Activated T-cell treated with anti-CD3 and anti-CD28 coated beads, Interleukin-2, amount 50 U/mL, for 24 hours (primary cell): ENCODE measurements around the gene LRRC39.
A peak's percentile ranks its signal among the peaks of the same experiment; 100 is the strongest.
"Not testable (repeated sequence)": the region's sequence is repeated elsewhere in the genome, so short reads cannot be mapped to it uniquely, and the experiment has no call there.

Experiments
- DNase-seq: peaks from one replicate; pipeline ENCODE4 v3.0.0-alpha.2; 2020
- H3K27ac Mint-ChIP-seq: 2 replicates; pipeline ENCODE4 v1.8.0; 2020; ENCODE audit warnings: mild to moderate bottlenecking, mixed read lengths
- H3K27me3 Mint-ChIP-seq: 2 replicates; pipeline ENCODE4 v1.8.0; 2020; ENCODE audit warnings: mixed read lengths
- H3K36me3 Mint-ChIP-seq: 2 replicates; pipeline ENCODE4 v1.8.0; 2020; ENCODE audit warnings: low read depth, mixed read lengths
- H3K4me1 Mint-ChIP-seq: 2 replicates; pipeline ENCODE4 v1.8.0; 2020; ENCODE audit warnings: low read depth, mixed read lengths
- H3K4me3 Mint-ChIP-seq: 2 replicates; pipeline ENCODE4 v1.8.0; 2020; ENCODE audit warnings: mild to moderate bottlenecking, moderate library complexity, mixed read lengths
- H3K9me3 Mint-ChIP-seq: 2 replicates; pipeline ENCODE4 v1.8.0; 2020; ENCODE audit warnings: mixed read lengths

The LRRC39 gene

DNA sequence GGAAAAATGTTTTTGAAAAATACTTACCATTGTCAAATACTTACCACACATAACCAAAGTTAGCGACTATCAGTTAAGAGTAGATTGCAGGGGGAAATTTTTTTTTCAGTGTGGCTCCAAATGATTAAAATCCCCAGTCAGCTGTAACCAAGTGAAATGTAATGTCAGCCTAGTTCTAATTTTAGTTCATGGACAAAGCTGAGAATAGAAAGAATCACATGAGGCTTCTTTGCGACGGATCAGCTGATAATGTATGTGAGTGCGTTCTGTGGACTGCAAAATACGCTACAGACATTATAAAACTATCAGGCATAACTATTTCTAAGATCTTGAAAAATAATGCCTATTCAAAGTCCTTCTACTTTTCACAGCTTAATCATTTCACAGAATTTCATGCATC, at the start of gene LRRC39:
Gene LRRC39, minus strand, starts transcription at position 166 of the 400 bp plus-strand sequence. CDS start 9,740 bp downstream, outside the sequence.
- no peak within 1 kb of the TSS for H3K4me3 Mint-ChIP-seq
- H3K27ac Mint-ChIP-seq: no peak within 1 kb of the TSS
- DNase-seq: no peak
- no peaks in the 10 kb centered on the region for H3K4me1 Mint-ChIP-seq
- H3K36me3 Mint-ChIP-seq: no peaks in the 10 kb centered on the region
- no peaks in the 10 kb centered on the region for H3K9me3 Mint-ChIP-seq
- no peaks in the 10 kb centered on the region for H3K27me3 Mint-ChIP-seq

DNA sequence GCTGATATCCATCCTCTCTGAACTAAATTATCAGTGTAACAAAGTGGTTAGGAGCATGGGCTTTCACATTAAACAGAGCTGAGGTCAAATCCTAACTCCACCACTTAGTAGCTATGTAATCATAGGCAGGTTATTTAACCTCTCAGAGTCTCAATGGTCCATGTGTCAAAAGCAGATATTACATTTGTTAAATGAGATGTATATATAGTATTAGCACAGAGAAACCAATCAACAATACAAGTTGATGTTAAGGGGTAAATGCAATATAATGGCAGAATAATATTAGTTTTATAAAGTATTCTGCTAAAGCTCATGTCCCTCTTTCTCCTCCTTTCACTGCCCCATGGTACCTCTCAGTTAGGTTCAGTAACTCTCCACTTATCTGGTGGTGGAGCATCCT, 44.4 kb upstream of the LRRC39 start:
- H3K27ac Mint-ChIP-seq: no peak overlapping the region
- H3K36me3 Mint-ChIP-seq: peaks cover 45% of the 10 kb centered on the region
- H3K9me3 Mint-ChIP-seq: no peaks in the 10 kb centered on the region
- H3K27me3 Mint-ChIP-seq: no peaks in the 10 kb centered on the region
- no peak overlapping the region for H3K4me3 Mint-ChIP-seq
- H3K4me1 Mint-ChIP-seq: peaks cover 14% of the 10 kb centered on the region
- DNase-seq: no peak

DNA sequence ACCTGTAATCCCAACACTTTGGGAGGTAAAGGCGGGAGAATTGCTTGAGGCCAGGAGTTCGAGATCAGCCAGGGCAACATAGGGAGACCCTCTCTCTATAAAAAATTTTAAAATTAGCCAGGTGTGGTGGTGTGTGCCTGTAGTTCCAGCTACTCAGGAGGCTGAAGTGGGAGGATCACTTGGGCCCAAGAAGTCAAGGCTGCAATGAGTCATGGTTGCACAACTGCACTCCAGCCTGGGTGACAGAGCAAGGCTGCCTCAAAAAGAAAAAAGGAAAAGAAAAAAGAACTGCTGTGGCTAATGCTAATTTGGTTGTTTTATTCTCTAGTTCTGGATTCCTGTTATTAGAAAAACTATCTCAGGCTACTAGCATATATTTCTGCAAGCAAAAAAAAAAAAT, 41.8 kb upstream of the LRRC39 start:
- H3K27ac Mint-ChIP-seq: peak overlapping the region; percentile 17
- H3K4me1 Mint-ChIP-seq: peaks cover 14% of the 10 kb centered on the region
- H3K4me3 Mint-ChIP-seq: no peak overlapping the region
- no peaks in the 10 kb centered on the region for H3K27me3 Mint-ChIP-seq
- H3K9me3 Mint-ChIP-seq: no peaks in the 10 kb centered on the region
- no peak for DNase-seq
- H3K36me3 Mint-ChIP-seq: peaks cover 59% of the 10 kb centered on the region

DNA sequence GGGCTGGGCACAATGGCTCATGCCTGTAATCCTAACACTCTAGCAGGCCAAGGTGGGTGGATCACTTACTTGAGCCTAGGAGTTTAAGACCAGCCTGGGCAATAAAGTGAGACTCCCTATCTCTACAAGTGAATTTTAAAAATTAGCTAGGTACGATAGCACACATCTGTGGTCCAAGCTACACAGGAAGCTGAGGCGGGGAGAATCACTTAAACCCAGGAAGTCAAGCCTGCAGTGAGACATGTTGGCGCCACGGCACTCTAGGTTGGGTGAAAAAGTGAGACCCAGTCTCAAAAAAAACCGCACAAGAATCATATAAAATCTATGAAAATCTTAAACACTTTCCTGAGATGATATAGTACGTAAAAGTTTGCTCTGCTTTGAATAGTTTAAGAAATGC, 41.4 kb upstream of the LRRC39 start:
- peaks cover 63% of the 10 kb centered on the region for H3K36me3 Mint-ChIP-seq
- H3K4me3 Mint-ChIP-seq: no peak overlapping the region
- peaks cover 14% of the 10 kb centered on the region for H3K4me1 Mint-ChIP-seq
- no peaks in the 10 kb centered on the region for H3K27me3 Mint-ChIP-seq
- H3K9me3 Mint-ChIP-seq: no peaks in the 10 kb centered on the region
- no peak for DNase-seq
- H3K27ac Mint-ChIP-seq: no peak overlapping the region

DNA sequence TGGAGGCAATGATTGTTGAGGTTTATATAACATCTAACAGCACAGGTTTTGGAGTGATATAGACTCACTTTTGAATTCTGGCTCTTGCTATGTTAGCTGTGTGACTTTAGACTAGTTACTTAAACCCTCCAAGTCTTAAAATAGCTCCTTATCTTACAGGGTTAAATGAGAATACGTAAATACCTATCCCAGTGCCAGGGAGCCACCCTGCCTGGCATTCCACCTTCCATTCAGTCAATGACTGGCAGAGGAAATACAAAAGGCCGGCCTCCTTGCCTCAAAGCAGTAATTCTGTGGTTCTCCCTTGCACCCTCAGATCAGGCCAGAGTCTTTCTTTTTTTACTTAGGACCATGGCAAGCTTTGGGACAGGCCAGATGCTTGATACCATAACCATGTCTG, 39.8 kb upstream of the LRRC39 start:
- no peak overlapping the region for H3K27ac Mint-ChIP-seq
- H3K4me3 Mint-ChIP-seq: no peak overlapping the region
- H3K9me3 Mint-ChIP-seq: no peaks in the 10 kb centered on the region
- H3K27me3 Mint-ChIP-seq: no peaks in the 10 kb centered on the region
- DNase-seq: no peak
- H3K36me3 Mint-ChIP-seq: peaks cover 70% of the 10 kb centered on the region
- peaks cover 14% of the 10 kb centered on the region for H3K4me1 Mint-ChIP-seq

DNA sequence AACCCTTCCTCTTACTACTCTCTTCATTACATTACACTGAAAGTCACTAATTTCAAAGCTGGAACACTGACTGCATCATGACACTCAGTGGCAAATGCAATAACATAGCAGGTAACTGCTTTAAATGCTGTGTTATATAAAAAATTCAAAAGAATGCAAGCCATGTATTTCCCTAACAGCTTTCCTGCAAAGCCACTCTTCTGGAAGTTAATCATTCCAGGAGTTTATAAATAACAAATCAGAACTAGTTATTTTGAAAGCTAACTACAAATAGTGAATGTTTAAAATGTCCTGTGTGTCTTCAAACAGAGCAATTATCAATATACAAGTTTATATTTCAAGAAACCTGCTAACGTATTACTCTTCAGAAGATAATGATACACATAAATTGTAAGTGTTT, 37.0 kb upstream of the LRRC39 start:
- Mint-ChIP-seq H3K27me3 (no peaks in the 10 kb centered on the region), H3K4me3 (no peak overlapping the region), H3K36me3 (peaks cover 83% of the 10 kb centered on the region), H3K9me3 (no peaks in the 10 kb centered on the region), H3K4me1 (peaks cover 7% of the 10 kb centered on the region), H3K27ac (no peak overlapping the region)
- no peak for DNase-seq

DNA sequence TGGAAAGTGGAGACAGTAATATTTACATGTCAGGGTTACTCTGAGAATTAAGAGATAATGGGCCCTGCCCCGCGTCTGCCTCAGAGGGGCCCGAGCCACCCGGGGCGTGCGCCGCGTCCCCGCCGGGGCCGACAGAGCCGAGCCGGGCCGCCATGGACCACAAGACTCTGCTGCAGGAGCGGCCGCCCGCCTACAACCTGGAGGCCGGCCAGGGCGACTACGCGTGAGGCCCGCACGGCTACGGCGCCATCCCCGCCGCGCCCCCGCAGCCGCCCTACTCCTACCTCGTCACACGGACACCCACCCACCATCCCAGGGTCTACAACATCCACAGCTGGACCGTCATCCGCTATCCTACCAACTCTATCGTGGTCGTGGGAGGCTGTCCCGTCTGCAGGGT, 35.1 kb upstream of the LRRC39 start:
- H3K27ac Mint-ChIP-seq: no peak overlapping the region
- no peaks in the 10 kb centered on the region for H3K27me3 Mint-ChIP-seq
- H3K4me1 Mint-ChIP-seq: no peaks in the 10 kb centered on the region
- DNase-seq: no peak
- H3K9me3 Mint-ChIP-seq: no peaks in the 10 kb centered on the region
- H3K4me3 Mint-ChIP-seq: no peak overlapping the region
- peaks cover 80% of the 10 kb centered on the region for H3K36me3 Mint-ChIP-seq

DNA sequence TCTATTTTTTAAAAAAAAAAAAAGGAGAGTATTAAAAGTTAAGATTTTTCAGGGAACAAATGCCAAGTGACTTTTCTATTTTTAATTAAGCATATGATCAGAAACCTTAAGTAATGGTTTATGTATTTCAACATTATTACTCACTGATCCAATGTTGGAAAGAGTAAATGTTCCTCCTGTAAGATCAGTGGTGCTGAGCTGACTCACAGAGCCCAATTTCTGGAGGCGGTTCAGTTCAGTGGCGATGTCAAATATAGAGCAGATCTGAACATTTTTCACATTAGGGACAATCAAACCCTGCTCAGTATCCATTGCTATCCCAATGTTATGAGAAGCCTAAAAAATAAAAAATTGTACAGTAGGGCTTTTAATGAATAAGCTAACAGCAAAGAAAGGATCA, 28.2 kb upstream of the LRRC39 start:
- no peaks in the 10 kb centered on the region for H3K27me3 Mint-ChIP-seq
- H3K27ac Mint-ChIP-seq: no peak overlapping the region
- H3K9me3 Mint-ChIP-seq: peaks cover 8% of the 10 kb centered on the region
- no peak for DNase-seq
- H3K4me1 Mint-ChIP-seq: no peaks in the 10 kb centered on the region
- no peak overlapping the region for H3K4me3 Mint-ChIP-seq
- peaks cover 84% of the 10 kb centered on the region for H3K36me3 Mint-ChIP-seq

DNA sequence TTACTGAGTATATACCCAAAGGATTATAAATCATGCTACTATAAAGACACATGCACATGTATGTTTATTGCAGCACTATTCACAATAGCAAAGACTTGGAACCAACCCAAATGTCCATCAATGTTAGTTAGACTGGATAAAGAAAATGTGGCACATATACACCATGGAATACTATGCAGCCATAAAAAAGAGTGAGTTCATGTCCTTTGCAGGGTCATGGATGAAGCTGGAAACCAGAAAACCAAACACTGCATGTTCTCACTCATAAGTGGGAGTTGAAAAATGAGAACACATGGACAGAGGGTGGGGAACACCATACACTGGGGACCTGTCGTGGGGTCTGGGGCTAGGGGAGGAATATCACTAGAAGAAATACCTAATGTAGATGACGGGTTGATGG, 27.5 kb upstream of the LRRC39 start:
- H3K27ac Mint-ChIP-seq, H3K27me3 Mint-ChIP-seq, H3K4me1 Mint-ChIP-seq, DNase-seq, H3K4me3 Mint-ChIP-seq, H3K9me3 Mint-ChIP-seq: not testable (repeated sequence)
- peaks cover 84% of the 10 kb centered on the region for H3K36me3 Mint-ChIP-seq

DNA sequence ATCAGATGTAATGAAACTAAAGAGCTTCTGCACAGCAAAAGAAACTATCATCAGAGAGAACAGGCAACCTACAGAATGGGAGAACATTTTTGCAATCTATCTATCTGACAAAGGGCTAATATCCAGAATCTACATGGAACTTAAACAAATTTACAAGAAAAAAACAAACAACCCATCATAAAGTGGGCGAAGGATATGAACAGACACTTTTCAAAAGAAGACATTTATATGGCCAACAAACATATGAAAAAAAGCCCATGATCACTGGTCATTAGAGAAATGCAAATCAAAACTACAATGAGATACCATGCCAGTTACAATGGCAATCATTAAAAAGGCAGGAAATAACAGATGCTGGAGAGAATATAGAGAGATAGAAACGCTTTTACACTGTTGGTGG, 27.0 kb upstream of the LRRC39 start:
- not testable (repeated sequence) for DNase-seq, H3K9me3 Mint-ChIP-seq, H3K4me1 Mint-ChIP-seq, H3K27ac Mint-ChIP-seq, H3K27me3 Mint-ChIP-seq, H3K4me3 Mint-ChIP-seq
- peaks cover 83% of the 10 kb centered on the region for H3K36me3 Mint-ChIP-seq

DNA sequence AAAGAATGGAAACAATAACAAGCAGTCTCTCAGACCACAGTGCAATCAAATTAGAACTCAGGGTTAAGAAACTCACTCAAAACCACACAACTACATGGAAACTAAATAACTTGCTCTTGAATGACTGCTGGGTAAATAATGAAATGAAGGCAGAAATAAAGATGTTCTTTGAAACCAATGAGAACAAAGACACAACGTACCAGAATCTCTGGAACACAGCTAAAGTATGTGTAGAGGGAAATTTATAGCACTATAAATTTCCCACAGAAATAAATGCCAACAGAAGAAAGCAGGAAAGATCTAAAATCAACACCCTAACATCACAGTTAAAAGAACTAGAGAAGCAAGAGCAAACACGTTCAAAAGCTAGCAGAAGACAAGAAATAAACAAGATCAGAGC, 24.6 kb upstream of the LRRC39 start:
- H3K4me3 Mint-ChIP-seq, H3K27ac Mint-ChIP-seq, H3K9me3 Mint-ChIP-seq, DNase-seq, H3K27me3 Mint-ChIP-seq, H3K4me1 Mint-ChIP-seq: not testable (repeated sequence)
- peaks cover 89% of the 10 kb centered on the region for H3K36me3 Mint-ChIP-seq

DNA sequence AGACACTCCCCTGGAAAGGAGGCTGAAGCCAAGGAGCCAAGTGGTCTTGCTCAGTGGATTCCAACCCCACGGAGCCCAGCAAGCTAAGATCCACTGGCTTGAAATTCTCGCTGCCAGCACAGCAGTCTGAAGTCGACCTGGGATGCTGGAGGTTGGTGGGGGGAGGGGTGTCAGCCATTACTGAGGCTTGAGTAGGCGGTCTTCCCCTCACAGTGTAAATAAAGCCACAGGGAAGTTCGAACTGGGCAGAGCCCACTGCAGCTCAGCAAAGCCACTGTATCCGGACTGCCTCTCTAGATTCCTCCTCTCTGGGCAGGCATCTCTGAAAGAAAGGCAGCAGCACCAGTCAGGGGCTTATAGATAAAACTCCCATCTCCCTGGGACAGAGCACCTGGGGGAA, 22.0 kb upstream of the LRRC39 start:
- not testable (repeated sequence) for H3K4me3 Mint-ChIP-seq, H3K9me3 Mint-ChIP-seq, DNase-seq, H3K4me1 Mint-ChIP-seq, H3K27me3 Mint-ChIP-seq, H3K27ac Mint-ChIP-seq
- H3K36me3 Mint-ChIP-seq: peaks cover 88% of the 10 kb centered on the region

DNA sequence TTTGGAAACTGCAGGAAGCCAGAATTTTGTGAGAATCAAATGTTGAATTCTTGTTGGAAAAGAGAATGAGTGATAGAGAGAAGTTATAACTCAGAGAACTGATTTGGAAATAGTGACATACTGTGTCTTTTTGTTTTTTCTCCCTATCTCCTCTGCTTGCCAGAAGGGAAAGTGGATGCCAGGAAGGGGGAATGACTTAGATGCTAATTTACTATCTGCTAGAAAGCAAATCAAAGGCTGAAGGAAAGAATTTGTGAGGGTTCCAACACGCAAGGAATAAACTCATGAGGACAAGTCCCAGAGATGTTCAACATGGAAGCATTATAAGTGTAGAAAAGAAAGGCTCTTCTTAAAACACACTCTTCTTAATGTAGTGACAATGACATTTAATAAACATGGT, 20.5 kb upstream of the LRRC39 start:
- Mint-ChIP-seq H3K4me3 (no peak overlapping the region), H3K36me3 (peaks cover 79% of the 10 kb centered on the region), H3K27me3 (no peaks in the 10 kb centered on the region), H3K9me3 (no peaks in the 10 kb centered on the region), H3K27ac (no peak overlapping the region), H3K4me1 (no peaks in the 10 kb centered on the region)
- DNase-seq: no peak

DNA sequence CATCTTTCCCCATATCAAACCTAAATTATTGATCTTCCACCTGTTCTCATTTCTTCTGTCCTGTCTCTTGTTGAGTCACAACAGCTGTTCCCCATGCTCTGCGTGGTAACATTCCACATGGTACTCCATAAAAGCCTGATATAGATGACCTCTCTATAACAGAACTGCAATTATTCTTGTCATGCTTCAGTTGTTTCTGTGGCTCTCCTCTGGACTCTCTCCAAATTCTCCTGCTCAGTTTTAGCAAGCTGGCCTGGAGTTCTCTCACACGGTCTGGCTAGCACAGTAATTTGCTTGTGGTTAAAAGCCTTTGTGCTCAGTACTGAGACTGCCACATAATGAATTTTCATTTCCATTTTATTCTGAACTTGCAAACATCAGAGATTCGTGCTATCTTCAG, 10.6 kb upstream of the LRRC39 start:
- no peak overlapping the region for H3K27ac Mint-ChIP-seq
- H3K9me3 Mint-ChIP-seq: no peaks in the 10 kb centered on the region
- no peak for DNase-seq
- H3K36me3 Mint-ChIP-seq: peaks cover 26% of the 10 kb centered on the region
- no peak overlapping the region for H3K4me3 Mint-ChIP-seq
- no peaks in the 10 kb centered on the region for H3K4me1 Mint-ChIP-seq
- no peaks in the 10 kb centered on the region for H3K27me3 Mint-ChIP-seq

DNA sequence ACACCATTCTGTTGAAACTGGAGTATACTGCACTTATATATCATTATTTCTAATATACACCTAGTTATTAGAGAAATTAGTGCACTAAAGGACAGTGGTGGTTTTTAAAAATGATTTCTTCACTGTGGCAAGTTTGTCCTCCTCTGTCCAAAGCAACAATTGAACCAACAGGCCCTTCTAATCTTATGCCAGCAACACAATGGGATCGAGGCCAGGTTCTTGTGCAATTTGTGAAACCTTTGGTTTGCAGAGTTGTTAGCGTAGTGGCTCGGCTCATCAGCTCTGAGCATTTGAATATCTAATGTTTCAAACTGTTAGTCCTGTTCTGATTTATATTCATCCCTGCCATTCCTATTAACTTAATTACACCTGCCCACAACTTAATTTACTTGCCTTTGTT, 9.9 kb upstream of the LRRC39 start:
- DNase-seq: no peak
- no peak overlapping the region for H3K4me3 Mint-ChIP-seq
- no peaks in the 10 kb centered on the region for H3K9me3 Mint-ChIP-seq
- no peaks in the 10 kb centered on the region for H3K4me1 Mint-ChIP-seq
- no peak overlapping the region for H3K27ac Mint-ChIP-seq
- no peaks in the 10 kb centered on the region for H3K27me3 Mint-ChIP-seq
- H3K36me3 Mint-ChIP-seq: peaks cover 22% of the 10 kb centered on the region

DNA sequence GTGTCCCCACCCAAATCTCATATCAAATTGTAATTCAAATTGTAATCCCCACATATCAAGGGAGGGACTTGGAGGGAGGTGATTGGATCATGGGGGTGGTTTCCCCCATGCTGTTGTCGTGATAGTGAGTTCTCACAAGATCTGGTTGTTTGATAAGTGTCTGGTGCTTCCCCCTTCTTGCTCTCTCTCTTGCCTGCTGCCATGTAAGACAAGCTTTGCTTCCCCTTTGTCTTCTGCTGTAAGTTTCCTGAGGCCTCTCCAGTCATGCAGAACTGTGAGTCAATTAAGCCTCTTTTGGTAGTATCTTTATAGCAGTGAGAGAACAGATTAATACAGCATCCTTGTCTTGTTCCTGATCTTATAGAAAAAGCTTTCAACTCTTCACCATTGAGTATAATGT, 6.5 kb upstream of the LRRC39 start:
- no peaks in the 10 kb centered on the region for H3K27me3 Mint-ChIP-seq
- no peaks in the 10 kb centered on the region for H3K4me1 Mint-ChIP-seq
- H3K9me3 Mint-ChIP-seq: no peaks in the 10 kb centered on the region
- H3K27ac Mint-ChIP-seq: no peak overlapping the region
- no peak for DNase-seq
- no peaks in the 10 kb centered on the region for H3K36me3 Mint-ChIP-seq
- H3K4me3 Mint-ChIP-seq: no peak overlapping the region
